ENCODE data around the gene ZNF407.

The ZNF407 gene

DNA sequence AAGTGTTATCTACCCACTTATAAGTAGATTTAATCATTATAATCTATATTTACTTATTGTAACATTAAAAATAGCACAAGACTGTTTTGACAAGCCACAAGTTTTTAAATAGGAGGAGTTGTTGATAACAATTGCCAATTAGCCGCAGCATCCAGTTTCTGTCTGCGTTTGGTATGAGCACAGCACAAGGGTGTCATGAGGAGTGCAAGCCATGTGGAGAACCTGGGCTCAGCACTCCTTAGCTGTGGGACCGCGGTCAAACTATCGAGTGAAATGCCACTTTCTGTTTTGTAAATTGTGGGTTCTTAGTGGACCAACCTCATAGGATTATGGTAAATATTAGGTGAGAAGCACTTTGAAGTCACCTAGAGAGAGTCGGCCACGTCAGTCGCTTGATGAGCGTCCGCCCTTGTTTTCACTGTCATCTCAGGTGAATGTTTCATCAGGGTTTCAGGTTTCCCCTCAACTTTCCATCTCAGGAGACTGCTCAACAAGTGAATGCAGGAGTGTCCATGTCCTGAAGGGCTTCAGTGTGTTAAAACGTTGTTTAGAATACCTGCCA is 294.5 kb downstream of the ZNF407 start:
- DNase-seq (ENCODE audit: low read depth): no peak

DNA sequence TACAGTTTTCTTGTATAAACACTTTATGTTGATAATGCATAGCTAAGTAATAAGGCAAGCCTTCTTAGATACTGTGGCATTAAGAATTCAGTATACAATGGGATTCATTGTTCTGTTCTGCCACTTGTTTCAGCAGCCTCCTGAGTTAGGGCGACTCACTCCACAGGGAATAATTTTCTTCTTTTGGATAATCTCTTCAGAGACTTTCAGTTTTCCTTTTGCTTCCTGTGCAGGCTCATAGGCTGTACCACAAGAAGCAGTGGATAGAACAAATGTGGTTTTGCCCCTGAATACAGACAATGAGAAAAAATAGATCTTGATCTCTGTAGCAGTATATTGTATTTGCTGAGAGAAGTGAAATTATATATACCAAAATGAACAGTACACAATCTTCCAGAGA is 298.0 kb downstream of the ZNF407 start:
- DNase-seq (ENCODE audit: low read depth): no peak

DNA sequence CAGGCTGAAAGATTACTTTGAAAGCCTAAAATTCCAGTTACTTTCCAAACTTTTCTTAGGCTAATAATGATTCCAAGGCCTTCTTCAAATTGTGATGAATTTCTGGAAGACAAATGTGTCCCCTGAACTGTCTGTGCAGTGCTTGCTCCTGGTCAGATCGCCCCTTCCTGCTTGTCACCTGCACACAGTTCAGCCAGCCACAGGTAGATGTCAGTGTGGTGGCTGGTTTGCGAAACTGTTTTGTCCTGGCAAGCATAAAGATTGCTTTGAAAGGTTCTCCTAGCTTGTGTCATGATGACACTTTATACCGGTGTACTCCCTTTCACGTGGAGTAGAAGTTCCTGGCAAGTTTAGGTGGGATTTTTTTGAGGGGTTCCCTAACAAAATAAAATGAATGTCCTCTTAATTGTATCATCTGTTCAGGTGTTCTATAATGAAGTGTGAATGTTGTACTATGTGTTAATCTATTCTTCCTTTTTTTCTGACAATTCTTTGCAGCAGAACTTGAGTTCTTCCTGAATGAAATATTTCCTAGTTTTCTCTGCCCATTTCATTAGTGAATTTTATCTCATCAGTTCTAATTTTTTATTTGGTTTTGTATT is 298.8 kb downstream of the ZNF407 start:
- peak; percentile 23 for DNase-seq (ENCODE audit: low read depth)

DNA sequence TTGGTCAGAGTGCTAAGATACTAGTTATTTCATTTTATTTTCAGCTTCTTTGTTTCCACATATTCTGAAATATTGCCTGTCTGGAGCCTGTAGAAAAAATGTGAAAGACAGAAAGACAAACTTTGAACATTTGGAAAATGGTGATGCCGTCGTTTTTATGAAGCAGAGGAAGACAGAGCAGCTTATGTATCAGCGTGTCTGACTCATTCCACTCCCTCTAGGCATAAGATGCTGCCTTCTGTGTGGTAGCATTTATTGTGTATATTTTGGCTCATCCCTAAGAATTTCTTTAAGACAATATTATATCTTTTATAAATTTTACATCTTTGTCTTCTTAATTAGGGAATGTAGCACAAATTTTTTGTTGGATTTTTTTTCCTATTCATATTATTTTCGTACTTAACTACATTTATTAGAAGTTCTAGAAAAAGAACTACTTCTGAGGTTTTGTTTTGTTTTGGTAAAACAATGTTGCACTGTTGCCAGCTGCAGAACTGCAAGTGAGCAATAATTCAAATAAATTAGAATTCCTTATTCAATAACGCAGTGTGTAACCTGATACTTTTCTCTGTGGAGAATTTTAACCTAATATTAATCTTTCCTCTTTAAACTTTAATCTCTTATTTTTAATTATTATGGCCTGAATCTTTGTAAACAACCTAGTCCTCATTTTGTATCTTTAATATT is 300.4 kb downstream of the ZNF407 start:
- no peak for DNase-seq (ENCODE audit: low read depth)

DNA sequence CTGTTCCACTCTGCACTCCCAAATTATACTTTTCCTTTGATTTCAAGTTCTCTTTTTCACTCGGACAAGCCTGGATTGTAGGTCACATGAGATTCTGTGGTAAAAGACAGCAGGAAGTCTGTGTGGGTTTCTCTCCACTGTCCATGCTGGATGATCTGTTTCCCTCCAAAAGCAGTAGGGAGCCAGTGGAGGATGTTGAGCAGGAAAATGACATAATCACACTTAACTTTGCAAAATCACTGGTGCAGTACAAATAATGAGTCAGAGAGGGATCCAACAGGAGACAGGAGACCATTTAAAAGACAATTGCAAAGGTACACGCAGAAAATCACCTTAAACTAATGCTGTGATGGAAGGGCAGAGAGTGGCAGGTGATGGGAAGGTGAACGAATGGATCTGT is 301.3 kb downstream of the ZNF407 start:
- DNase-seq (ENCODE audit: low read depth): no peak

DNA sequence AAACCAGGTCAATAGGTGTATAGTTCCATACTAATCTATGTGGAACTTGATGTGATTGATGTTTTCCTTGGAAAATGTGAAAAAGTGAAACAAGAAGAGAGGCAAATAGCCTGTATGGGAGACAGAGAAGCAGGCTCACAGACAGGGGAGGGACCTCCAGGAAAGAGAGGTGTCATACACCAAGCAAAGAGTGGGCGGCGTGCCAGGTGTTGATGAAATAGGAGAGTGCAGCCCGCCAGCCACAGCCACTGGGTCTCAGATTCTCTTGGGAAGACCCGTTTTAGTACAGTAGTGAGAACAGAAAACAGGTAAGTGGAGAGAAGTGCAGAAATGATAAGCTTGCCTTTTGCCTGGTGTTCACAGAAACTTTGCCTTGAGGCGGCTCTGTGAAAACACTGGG is 301.9 kb downstream of the ZNF407 start:
- DNase-seq (ENCODE audit: low read depth): no peak

DNA sequence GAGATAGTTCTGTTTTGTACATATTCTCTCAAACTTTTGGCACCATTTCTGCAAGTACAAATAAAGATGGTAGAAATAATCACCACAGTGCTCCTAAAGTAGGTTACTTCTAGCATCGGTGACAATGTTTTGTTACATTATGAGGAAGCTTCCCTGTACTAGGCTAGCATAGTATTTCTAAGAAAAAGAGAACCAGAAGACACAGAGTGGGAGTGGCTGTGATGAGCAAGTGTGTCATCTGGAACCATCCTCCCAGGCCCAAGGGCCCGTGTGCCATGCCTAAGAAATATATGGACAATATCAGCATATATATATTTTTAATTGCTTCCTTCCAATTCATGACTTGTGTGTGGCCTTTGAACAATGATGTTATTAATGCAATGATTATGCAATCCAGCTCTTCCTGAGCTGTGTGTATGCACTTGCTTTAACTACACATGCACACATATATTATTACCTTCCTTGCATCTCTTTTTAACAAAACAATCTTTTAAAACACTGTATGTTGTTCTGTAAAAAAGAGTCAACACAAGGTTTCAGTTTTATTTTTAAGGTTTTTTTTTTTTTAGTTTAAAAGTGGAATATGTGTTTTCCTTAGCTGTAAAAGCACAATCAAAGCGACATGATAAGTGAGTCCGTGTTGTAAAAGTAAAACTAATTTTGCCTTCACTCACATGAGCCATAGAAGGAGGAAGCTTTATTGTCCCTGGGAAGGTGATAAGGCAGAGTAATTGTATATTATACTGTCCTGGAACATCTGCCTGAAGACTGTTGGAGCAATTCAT is 303.9 kb downstream of the ZNF407 start:
- DNase-seq (ENCODE audit: low read depth): no peak

DNA sequence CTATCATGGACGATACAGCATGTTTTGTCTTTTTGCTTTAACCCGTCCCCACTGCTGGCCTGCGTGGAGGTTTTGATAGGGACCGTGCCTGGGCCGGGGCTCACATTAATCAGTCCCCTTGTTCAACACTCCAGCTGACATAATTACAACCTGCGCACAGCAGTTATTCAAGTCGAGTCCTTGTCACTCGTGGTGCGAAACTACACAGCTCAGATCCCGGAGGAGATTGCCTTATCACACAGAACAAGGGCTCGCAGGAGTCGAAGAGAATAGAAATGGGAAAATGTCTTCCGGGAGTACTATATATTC is 304.4 kb downstream of the ZNF407 start:
- DNase-seq (ENCODE audit: low read depth): no peak

DNA sequence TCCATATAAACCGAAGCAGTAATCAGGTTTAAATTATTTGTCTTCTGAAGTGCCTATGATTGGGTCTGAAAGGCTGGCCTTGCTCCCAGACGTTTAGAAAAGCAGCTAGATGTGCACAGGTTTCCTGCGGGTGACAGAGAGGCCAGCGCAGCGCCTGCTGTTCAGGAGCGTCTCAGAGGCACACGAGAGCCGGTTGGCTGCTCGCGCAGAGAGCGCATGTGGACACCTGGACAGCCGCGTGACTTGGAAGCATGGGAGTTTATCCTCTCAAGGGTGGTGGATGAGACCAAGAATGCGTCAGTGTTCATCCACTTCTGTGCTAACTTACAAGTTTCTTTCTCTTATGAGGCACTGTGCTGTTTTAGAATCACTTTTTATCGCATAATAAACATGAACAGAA is 307.6 kb downstream of the ZNF407 start:
- no peak for DNase-seq (ENCODE audit: low read depth)

DNA sequence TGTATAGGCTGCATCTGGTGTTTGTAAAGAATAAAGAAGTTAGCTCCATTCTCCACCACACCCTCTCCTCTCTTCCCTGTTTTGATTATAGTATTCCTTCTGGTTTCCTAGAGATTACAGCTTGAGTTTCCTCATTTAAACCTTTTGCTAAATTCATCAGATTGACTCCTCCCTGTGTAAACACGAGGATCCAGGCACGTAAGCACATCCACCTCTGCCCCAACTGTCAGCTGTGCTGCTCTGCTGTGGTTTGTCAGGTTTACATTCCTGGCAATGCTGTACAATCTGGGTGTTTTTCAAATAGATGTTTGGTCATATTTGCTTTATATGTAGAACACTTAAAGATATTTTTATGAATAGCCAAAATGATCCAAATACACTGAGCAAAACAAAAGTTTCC is 308.5 kb downstream of the ZNF407 start:
- no peak for DNase-seq (ENCODE audit: low read depth)

DNA sequence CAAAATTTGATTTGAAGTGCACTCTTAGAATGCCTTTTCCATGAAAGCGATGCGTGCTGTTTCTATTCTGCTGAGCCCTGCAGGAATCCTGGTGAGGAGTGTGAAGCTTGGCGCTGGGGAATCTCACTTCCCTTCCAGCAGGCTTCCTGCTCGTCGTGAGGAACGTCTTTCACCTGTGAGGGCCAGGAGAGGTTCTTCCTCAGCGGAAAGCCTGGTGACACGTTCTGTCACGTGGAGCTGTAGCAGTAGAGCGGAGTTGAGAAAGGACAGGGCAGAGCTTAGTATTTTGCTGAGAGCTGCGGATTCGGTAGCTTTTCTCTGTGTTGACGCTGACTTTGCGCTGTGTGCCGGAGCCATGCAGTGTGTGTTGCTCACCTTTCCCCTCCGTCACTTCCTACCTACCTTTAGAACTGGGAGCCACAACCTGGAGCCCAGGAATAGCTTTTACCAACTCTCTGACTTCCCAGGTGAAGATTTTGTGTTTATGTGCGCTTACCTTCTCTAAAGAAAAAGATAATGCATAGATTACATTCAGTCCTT is 316.5 kb downstream of the ZNF407 start:
- no peak for DNase-seq (ENCODE audit: low read depth)

DNA sequence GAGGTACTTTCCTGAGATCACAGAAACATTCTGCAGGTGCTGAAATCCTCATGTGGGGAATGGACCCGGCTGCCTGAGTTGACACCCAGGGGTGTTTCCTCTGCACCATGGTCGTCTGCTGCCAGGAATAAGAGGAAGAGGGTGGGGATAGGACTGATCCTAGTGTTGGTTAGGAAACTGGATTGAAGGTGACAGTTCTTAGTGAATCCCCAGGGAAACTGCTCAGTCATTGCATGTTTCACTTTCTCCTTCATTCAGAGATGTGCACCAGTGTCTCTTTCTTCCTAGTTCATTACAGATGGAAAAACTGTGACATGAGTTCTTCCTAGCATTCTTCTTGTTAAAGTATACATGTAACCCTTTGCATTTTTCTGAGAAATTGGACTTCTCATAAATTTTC is 317.0 kb downstream of the ZNF407 start:
- DNase-seq (ENCODE audit: low read depth): no peak

DNA sequence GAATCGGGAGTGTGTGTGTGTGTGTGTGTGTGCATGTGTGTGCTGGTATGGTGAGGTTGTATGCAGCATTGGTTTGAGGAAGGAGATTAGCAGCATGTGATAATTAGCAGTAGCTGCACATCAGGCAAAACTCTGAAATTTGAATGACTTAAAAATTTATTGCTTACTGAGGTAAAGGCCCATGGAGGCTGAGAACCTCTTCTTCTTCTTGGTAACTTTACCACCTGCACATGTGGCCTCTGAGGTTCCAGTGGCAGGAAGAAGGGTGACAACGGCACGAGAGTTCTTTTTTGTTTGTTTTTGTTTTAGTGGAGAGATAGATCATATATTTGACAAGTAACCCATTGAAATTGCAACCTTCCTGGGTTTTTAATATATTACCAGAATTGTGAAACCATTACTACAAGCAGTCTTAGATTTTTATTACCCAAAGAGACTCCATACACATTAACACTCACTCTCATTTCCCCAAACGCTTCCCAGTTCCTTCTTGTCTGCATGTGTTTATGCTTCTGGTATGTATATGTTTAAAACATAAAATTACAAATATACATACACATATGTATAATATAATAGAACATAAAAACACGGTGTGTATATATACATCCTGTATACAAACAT is 319.2 kb downstream of the ZNF407 start:
- no peak for DNase-seq (ENCODE audit: low read depth)

DNA sequence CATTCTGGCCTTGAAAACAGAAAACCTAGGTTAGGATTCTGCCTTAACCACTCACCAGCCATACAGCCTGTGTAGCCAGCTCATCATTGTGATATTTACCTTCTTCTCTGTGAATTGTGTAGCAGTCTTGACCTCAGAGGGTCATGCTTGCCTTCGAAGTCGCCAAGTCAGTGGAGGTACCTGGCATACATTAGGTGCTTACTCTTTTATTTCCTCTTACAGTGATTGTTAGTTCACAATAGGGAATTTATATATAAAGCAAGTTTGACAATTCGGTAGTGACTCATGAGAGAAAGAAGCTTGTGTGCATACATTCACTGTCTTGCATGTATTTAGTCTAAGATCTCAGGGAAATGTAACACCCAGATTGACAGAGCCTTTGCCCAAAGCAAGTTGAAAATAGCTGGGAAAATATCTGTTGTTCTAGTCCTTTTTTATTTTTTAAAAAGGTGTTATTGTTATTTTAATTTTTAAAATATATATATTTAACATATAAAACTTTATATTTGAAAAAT is 320.7 kb downstream of the ZNF407 start:
- no peak for DNase-seq (ENCODE audit: low read depth)

DNA sequence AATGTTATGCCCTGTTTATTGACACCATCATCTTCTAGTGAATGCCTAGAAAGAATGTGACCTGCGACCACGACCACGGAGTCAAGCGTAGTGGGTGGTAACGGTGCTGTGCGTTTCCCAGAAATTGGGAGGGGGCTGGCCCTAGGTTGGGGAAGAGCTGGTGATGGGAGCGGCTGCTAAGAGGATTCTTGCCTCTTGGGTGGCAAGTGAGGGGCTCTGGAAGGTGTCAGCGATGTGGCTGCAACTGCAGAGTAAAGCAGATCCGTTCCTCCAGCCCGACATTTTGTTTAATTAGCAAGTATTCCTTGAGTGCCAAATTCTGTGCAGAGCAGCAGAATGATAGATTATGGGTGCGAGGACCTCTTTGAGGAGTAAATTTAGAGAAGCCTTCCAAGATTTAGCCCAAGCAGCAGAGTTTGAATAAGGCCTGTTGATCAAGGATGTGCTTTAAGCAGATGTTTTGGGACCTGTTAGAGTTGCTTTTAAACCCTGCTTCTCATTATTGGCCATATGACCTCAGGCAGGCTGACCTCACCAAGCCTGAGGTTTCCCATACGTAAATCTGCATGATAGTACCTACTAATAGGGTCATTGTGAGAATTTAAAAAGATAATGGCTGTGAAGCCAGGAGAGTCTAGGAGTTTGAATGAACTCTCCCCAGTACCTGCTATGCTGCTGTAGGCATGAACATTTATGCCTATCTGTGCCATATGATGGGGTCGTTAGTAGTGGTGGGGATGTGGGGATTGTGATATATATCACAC is 323.6 kb downstream of the ZNF407 start:
- no peak for DNase-seq (ENCODE audit: low read depth)

DNA sequence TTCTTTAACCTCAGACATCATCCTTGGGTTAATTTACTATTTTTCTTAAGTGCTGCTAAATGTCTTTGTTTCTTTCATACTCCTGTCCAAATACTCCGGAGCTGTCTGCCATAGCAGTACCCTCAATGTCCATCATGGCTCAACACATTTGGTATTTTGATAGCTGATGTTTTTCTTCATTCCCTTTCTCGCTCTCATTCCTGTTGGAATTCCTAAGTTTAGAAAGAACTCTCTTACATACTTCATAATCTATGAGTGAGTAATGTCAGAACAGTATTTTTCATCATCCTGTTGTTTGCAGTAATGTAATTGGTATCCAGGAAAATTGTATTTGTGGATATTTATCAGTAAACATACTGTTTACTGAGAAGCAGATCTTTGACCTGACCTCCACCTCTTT is 328.4 kb downstream of the ZNF407 start:
- no peak for DNase-seq (ENCODE audit: low read depth)

DNA sequence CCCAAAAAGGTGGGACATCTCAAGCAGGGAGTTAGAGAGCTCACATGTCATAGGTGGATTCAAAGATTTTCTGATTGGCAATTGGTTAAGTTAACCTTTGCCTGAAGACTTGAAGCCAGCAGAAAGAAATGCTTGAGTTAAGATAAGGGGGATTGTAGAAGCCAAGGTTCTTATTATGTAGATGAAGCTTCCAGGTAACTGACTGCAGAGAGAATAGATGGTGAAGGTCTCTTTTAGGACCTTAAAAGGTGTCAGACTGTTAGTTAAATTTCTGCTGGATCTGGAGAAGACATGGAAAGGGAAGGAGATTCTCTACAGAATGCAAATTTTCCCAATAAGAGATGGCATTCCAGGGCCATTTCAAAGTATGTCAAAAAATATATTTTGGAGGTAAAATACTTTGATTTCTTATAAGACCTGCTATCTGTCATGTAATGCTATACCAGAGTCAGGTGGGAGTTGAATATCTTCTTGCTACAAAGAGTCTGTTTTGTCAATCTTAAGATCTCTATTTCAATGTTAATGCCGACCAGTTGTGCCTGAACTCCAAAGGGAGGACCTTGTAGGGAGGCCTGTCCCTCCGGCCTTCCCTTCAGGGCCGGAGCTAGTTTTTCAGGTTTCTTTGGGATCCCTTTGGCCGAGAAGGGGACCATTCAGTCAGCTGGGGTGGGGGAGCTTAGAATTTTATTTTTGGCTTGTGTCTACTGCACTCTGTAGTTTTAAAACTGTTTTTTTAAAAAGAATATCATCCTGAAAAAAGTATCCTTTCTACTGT is 330.7 kb downstream of the ZNF407 start:
- DNase-seq (ENCODE audit: low read depth): no peak

DNA sequence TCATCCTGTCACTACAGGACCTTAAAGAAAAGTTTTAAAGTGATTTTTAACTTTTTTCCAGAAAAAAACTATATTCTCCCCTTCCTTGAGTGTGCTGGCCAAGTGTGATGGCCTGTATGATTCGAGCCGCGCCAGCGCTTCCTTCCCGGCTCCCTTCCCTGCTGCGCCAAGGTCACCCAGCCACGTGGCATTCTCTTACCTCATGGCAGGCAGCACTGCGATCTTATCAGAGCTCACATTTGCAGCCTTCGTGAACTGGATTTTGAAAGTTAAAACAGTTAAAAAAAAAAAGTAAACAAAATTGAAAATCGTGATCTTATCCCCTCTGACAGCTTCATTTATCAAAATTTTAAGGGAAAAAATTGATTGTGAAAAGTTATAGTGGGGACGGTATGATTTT is 331.4 kb downstream of the ZNF407 start:
- DNase-seq (ENCODE audit: low read depth): no peak

DNA sequence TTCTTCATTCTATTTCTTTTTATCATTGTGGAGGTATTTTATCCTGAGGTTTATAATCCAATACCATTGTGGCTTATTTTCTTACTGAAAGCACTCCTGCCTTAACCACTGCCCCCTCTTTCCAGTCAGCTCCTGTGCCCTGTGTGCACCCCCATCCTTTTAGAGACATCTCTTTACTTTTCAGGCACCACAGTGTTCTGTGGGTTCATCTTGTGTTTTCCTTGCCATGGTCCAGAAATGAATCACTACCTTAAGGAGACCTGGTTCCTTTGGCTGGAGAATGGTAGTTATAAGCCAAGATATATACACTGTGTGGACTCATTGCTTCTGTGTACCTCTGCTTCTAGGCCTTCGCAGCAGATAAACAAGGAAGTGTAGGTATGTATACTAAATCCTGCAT is 332.9 kb downstream of the ZNF407 start:
- DNase-seq (ENCODE audit: low read depth): no peak

DNA sequence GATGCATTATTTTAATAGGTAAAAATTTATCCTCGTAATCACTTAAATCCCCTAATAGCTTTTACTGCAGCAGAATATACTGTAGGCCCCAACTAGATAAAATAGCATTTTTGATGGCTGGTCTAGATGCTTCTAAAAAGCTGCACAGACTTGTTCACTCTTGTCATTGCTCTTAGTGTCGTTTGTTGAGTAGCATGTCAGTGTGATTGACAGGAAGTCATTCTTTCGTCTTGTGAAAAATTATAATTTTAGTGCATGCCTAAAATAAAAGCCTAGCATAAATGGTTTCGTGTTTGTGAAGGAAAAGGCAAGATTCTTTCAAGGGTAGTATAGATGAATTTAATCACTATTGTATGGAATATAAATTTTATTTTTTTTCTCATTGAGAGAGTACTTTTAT is 336.3 kb downstream of the ZNF407 start:
- no peak for DNase-seq (ENCODE audit: low read depth)

DNA sequence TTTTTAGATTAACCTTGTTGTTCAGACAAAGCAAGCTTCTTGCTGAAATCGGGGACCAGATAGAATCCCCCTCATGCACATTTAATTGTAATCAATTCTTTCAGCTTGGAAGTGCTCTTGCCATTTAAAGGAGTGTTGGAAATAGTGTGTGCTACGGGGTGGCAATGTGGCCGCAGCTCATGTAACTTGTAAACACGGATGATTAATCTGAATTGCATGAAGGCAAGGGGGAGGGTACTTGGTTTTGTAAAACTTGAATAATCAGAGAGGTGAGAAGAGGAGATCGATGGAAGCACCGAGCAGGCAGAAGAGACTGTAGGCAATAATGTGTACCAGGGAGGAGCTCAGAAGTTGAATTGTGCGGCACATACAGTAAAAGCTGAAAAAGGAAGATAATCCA is 337.8 kb downstream of the ZNF407 start:
- DNase-seq (ENCODE audit: low read depth): no peak

Measured in activated gamma-delta T cell treated with anti-CD3 and anti-CD28 coated beads, Interleukin-2, amount 50 U/mL, for 16 hours (primary cell).